GM23338 (cell line): ENCODE results near the gene AMPD3. TPM values are rescaled to one million over a fixed set of nuclear protein-coding genes. Genes with fewer than 3 reads are reported as not detected.

Source experiments
- CREB1 ChIP-seq: fragments of 250-450 bp; sonication (Bioruptor Pico); IDR thresholded peaks from 2 replicates; pipeline ENCODE4 v1.5.0; 2020; ENCODE audit warnings: low read depth, mild to moderate bottlenecking, moderate library complexity
- ETS1 ChIP-seq: IDR thresholded peaks from 2 replicates; pipeline ENCODE4 v1.6.1; 2016; ENCODE audit warnings: antibody characterized with exemption
- EZH2phosphoT487 ChIP-seq: fragments of 200-600 bp; sonication (generic); IDR thresholded peaks from one replicate; pipeline ENCODE4 v1.8.1; 2018; ENCODE audit warnings: antibody characterized with exemption; ENCODE audit not compliant: unreplicated experiment
- ZNF462 ChIP-seq: fragments of 250-450 bp; sonication (Bioruptor Pico); IDR thresholded peaks from 2 replicates; pipeline ENCODE4 v1.5.0; 2020; ENCODE audit warnings: mild to moderate bottlenecking, moderate library complexity
- microRNA counts: library from miRNA; unstranded; fragments of <30 nt; microRNA quantifications from one replicate; lab custom pipeline; 2017
- polyA plus RNA-seq: library from polyadenylated mRNA; unstranded; fragments of >200 nt; fragmentation: Nextera tagmentation; extraction: Ambion mirVana; gene quantifications from 2 replicates; pipeline ENCODE4 v1.2.1, GENCODE V29; 2016
- total RNA-seq: library from RNA; depleted of rRNA; stranded (reverse); fragments of >200 nt; shearing (Covaris generic); gene quantifications from 2 replicates; pipeline ENCODE4 v1.2.3, GENCODE V29; 2014; rRNA removed

The AMPD3 gene
- total and polyA plus RNA-seq, 2 experiments from 2014 or later = 1.6 to 2.1 TPM

GRCh38 chr11:10556590-10556989 is 101.5 kb downstream of the AMPD3 start (continued):
- TF ChIP-seq ZNF462 (CRISPR knock-in tag) (no peak), CREB1 (CRISPR knock-in tag) (no peak), ETS1 (no peak), EZH2phosphoT487 (no peak)

MicroRNAs within 50 kb of the gene (microRNA counts, 767-probe panel; counts per million panel counts)
- microRNA hsa-miR-4485 (lab: Ali Mortazavi, UCI) = not detected

Other genes starting within 250 kb of the AMPD3 start
- 49.1 and 53.5 TPM in 2 replicates for gene SBF2, start 161.0 kb upstream of the AMPD3 start, total RNA-seq
- gene SBF2, start 161.0 kb upstream of the AMPD3 start, polyA plus RNA-seq = 20.2 and 25.6 TPM in 2 replicates
- gene ADM, start 150.2 kb upstream of the AMPD3 start, total RNA-seq = 73.4 and 75.8 TPM in 2 replicates
- gene ADM, start 150.2 kb upstream of the AMPD3 start, polyA plus RNA-seq = 84.5 and 95.9 TPM in 2 replicates
- gene RNF141, start 85.9 kb downstream of the AMPD3 start, total RNA-seq = 26.5 and 26.9 TPM in 2 replicates
- gene RNF141, start 85.9 kb downstream of the AMPD3 start, polyA plus RNA-seq = 9.4 and 11.4 TPM in 2 replicates
- gene LYVE1, start 113.4 kb downstream of the AMPD3 start, total RNA-seq = 0.94 TPM in 1 of 2 replicates, not detected in the other
- not detected in 2 replicates for gene LYVE1, start 113.4 kb downstream of the AMPD3 start, polyA plus RNA-seq
- gene IRAG1, start 238.5 kb downstream of the AMPD3 start, total RNA-seq = 2.5 and 2.7 TPM in 2 replicates
- 1.5 and 2.7 TPM in 2 replicates for gene IRAG1, start 238.5 kb downstream of the AMPD3 start, polyA plus RNA-seq